ENCODE data around the gene FAM174B. TPM values are rescaled to one million over a fixed set of nuclear protein-coding genes. Genes with fewer than 3 reads are reported as not detected.

The FAM174B gene
- 12.5 and 16.4 TPM in 2 replicates for total RNA-seq
- 13.1 TPM for polyA plus RNA-seq (2012)

- DNase-seq (ENCODE audit: low read depth) = peak; percentile 59
These were observed at the start of gene FAM174B for GRCh38 chr15:92655178-92655995. FAM174B (minus strand) TSS chr15:92655775.

- no peak for DNase-seq (ENCODE audit: low read depth)
These were observed 40.5 kb upstream of the FAM174B start for GRCh38 chr15:92696096-92696495.

- peak; percentile 47 for DNase-seq (ENCODE audit: low read depth)
These were observed 38.2 kb upstream of the FAM174B start for GRCh38 chr15:92693691-92694331.

GRCh38 chr15:92690395-92690794, 34.8 kb upstream of the FAM174B start:
- DNase-seq (ENCODE audit: low read depth) = no peak

- DNase-seq (ENCODE audit: low read depth) = no peak
These were observed 32.2 kb upstream of the FAM174B start for GRCh38 chr15:92687746-92688145.

- peak; percentile 43 for DNase-seq (ENCODE audit: low read depth)
These were observed 31.6 kb upstream of the FAM174B start for GRCh38 chr15:92687195-92687602.

GRCh38 chr15:92683511-92683834, 27.9 kb upstream of the FAM174B start:
- DNase-seq (ENCODE audit: low read depth) = peak; percentile 62

- DNase-seq (ENCODE audit: low read depth) = peak; percentile 45
These were observed 27.4 kb upstream of the FAM174B start for GRCh38 chr15:92682741-92683510.

GRCh38 chr15:92681141-92681631, 25.6 kb upstream of the FAM174B start:
- DNase-seq (ENCODE audit: low read depth) = peak; percentile 86

- DNase-seq (ENCODE audit: low read depth) = peak; percentile 55
These were observed 22.4 kb upstream of the FAM174B start for GRCh38 chr15:92677999-92678398.

- no peak for DNase-seq (ENCODE audit: low read depth)
These were observed 21.0 kb upstream of the FAM174B start for GRCh38 chr15:92676561-92676960.

GRCh38 chr15:92675485-92675884, 19.9 kb upstream of the FAM174B start:
- DNase-seq (ENCODE audit: low read depth) = no peak

- no peak for DNase-seq (ENCODE audit: low read depth)
These were observed 18.8 kb upstream of the FAM174B start for GRCh38 chr15:92674347-92674746.

GRCh38 chr15:92672102-92672501, 16.5 kb upstream of the FAM174B start:
- no peak for DNase-seq (ENCODE audit: low read depth)

GRCh38 chr15:92671406-92671805, 15.8 kb upstream of the FAM174B start:
- DNase-seq (ENCODE audit: low read depth) = no peak

- no peak for DNase-seq (ENCODE audit: low read depth)
These were observed 15.0 kb upstream of the FAM174B start for GRCh38 chr15:92670621-92671020.

- DNase-seq (ENCODE audit: low read depth) = no peak
These were observed 13.9 kb upstream of the FAM174B start for GRCh38 chr15:92669432-92669831.

- DNase-seq (ENCODE audit: low read depth) = no peak
These were observed 13.0 kb upstream of the FAM174B start for GRCh38 chr15:92668620-92669019.

- no peak for DNase-seq (ENCODE audit: low read depth)
These were observed 12.5 kb upstream of the FAM174B start for GRCh38 chr15:92667970-92668485.

GRCh38 chr15:92667287-92667904, 11.8 kb upstream of the FAM174B start:
- no peak for DNase-seq (ENCODE audit: low read depth)

- DNase-seq (ENCODE audit: low read depth) = no peak
These were observed 11.2 kb upstream of the FAM174B start for GRCh38 chr15:92666780-92667179.
